ENCODE results near the gene ESAM.
"Not testable (repeated sequence)": the region's sequence is repeated elsewhere in the genome, so short reads cannot be mapped to it uniquely, and the experiment has no call there.

The ESAM gene

DNA sequence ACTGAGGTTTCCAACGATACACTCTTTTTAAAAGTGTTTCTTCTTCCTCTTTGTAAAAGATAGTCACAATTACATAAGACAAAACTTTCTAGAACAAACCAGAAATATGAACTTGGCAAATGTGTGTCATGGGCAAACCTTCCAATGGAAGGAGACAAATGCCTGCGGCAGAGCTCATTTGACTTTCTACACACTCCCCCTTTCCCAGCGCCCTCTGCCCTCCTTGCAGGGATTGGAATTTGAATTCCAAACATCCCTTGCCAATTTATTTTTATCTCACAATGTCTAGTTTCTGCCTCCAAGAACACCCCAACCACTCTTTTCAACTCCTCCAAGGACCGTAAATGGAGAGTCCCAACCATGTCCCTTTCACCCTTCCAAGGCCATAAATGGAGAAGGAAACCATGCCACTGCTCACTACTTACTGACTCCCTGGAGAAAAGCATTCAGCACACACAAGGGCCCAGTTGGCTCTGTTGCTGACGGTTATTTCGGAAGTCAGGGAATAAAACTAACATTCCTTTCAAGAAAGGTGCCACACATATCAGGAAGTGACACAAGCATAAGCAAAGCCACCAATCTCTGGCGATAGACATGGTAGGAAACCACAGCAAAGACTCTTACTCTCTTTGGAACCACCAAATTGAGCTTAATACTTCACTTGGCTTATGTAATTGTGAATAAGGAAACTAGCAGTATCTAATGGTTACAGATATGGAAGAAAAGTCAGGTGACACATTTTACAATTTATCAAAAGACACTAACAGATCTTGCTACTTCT lies 15.0 kb upstream of the ESAM start:
- DNase-seq (ENCODE audit: low spot score) (no peak), FAIRE-seq (no peak)

DNA sequence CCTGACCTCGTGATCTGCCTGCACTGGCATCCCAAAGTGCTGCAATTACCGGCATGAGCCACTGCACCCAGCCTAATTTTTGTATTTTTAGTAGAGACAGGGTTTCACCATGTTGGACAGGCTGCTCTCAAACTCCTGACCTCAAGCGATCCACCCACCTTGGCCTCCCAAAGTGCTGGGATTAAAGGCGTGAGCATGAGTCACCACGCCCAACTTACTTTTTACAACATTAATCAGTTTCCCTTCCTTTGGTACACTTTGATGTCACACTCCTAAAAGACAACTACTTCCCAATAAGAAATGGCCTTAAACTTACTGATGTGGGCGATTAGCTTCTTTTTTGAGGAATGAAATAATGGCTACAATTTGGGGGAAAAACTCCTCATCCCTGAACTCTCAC lies 8.9 kb upstream of the ESAM start:
- FAIRE-seq, result not testable (repeated sequence)

DNA sequence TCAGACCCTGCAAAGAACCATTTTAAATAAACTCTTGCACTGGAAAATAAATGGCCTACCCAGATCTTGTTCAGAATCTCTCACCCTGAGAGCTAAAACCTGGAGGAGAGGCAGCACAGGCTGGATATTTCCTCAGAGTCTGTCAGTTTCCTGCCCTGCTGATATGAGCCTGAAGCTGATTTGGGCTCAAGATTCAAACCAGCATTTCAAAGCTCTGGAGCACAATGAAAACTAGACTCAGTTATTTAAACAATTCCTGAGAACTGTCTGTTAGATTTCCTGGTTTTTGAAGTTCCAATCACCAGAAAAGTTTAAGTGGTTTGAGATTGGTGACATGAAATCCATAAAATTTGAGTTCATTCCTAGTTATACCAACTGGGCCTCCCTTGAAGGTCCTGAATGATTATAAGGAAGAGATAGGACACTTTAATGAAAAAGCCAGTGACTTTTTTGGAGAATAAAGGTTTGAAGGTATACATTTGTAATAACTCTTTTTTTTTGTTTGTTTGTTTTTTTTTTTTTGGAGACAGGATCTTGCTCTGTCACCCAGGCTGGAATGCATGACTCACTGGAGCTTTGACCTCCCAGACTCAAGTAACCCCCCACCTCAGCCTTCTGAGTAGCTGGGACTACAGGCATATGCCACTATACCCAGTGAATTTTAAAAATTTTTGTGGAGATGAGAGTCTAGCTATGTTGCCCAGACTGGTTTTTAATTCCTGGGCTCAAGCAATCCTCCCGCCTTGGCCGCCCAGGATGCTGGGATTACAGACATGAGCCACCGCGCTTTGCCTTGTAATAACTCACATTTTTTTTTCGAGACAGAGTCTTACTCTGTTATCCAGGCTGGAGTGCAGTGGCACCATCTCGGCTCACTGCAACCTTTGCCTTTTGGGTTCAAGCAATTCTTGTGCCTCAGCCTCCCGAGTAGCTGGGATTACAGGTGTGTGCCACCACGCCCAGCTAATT lies 8.0 kb upstream of the ESAM start:
- FAIRE-seq (no peak), DNase-seq (ENCODE audit: low spot score) (no peak)

More for the DNA sequence above, 8.9 kb upstream of the ESAM start:
- DNase-seq (ENCODE audit: low spot score), result not testable (repeated sequence)

DNA sequence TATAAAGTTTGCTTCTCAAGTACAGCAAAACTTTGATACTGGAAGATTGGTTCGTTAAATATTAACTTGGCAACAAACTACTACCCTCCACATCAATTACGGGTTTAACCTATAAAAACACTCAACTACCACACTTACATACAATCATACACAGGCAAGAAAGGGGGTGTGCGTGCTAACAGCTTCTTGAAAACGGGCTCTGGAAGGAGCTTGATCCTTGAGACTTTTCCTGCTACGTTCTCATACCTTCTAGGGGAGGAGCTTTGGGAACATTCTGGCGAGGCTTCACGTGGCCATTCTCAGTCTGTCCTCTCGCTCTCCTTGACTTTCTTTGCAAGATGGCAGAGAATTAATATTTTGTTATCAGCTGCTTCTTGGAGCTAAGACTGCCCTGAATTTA lies 6.8 kb upstream of the ESAM start:
- DNase-seq (ENCODE audit: low spot score) (no peak), FAIRE-seq (no peak)

DNA sequence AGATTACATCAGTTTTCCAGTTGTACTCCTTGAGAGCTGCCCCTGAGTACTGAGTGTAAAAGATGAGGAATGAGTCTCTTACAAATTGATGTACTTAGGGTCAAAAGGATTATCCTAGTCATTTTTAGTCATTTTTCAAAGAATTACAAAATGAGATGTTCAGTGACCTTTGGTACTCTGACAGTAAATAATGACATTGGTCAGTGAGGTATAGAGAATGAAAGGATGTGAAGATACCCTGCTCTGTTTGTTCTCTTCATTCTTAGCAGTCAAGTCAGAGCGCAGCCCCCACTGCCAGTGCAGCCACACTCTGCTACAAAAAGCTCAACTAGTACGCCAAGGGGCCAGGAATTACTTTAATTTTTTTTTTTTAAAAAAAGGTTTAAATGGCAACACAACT lies 4.1 kb upstream of the ESAM start:
- no peak for DNase-seq (ENCODE audit: low spot score)
- FAIRE-seq, result no peak

DNA sequence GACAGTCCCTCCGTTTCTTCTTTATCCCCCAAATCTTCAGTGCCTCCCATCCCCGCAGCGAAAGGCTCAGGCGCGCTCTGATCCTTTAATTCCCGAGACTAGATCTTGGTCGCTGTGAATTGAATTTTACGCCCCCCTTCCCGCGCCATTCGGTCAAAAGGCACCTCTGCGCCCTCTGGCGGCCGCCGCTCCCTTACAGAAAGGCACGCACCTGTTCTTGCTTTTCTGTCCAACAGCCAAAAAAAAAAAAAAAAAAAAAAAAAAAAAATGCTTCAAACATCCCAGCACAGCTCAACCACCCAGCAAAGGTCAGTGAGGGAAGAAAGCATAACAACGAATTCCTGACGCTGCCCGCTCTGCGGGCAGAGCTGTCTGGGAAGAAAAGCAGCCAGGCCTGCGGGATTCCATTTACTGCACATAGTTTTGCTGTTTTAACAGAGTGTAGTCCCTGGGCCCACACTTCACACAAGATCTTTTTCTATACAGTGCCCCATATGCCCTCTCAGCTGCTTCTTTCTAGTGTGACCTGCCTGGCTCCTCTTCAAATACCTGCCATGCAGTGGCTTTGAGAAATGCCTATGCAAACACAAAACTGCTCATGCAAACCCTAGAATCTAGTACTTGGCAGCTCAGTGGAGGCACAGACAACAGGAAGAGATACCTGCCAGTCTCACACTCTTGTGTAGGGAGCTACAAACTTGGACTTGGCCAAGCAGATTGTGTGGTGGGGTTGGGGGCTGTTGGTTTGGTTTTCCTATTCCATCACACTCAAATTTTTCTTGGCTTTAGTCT lies 1.3 kb upstream of the ESAM start:
- no peak for FAIRE-seq
- DNase-seq (ENCODE audit: low spot score), result peak; percentile 56

DNA sequence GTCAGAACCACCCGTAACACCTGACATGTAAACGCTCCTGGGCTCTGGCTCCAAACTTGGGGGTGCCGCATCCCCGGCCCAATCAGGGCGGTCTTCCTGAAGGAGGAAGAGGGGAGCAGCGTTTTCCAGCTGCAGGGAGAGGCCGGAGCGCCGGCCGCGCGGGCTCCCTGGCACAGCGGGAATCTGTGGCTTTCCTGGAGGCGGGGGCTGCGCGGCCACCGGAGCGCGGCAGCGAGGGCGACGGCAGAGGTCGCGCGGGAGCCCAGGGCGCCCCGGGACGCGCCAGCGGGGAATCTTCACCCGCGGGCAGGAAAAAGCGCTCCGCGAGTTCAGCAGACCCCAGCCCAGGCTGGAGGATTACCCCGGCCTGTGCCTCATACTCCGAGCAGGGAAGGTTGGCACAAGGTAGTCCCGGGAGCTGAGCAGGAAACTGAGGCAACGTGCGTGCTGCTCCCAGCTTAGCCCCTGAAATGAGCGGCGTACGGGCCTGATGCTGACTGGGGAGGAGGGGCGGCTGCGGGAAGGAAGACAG lies 600 bp upstream of the ESAM start:
- no peak for DNase-seq (ENCODE audit: low spot score)
- no peak for FAIRE-seq

DNA sequence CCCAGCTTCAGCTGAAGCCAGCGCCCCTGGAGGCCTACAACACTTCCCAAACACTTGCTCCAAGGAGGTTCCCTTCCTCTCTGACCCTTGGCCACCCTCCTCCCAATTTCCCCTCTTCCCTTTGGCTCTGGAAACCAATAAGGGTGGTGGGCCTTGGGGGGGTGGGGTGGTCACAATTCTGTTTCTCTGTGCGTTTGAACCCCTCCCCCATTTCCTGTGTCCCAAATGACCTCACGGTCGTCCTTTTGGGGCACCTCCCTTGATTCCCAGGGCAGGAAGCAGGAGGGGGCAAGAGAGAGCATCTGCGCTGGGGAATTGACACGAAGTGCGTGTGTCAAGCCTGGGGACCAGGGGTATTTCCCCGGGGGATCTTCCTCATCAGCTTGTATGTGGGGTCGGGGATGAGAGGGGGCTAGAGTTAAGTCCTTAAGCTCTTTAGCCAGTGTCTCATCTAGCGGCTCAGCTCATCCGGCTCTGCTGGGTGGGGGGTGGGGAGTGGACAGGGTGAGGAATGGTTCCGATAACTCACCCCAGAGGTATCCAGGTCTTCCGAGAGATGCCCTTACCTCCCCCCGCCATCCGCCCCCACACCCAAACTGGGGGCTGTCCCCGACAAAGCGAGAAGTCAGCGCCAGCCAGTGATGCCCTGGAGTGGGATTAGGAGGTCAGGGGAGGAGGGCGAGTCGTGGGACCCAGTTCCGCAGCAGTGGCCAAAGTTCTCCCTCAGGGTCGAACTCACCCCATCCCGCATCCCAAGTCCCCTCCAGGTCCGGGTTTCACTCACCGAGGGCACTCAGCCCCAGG lies 587 bp downstream of the ESAM start:
- DNase-seq (ENCODE audit: low spot score) (no peak), FAIRE-seq (no peak)

DNA sequence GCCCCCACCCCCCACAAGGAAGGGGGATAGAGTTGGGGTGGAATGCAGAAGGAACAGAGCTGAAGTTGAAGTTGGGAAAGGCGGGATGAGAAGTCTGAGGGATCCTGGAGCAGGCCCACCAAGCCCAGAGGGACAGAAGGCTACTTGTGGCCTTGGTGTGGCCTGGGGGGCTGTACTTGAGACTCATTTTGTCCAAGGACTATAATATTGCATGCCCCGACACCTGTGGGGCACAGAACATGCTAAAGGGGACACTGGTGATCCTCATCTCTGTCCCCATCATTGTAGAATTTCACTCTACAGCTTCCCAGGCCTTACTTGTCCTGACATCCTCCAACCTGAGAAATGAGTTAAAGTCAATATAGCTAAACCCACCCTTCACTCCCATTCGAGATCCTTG lies 1.3 kb downstream of the ESAM start:
- no peak for DNase-seq (ENCODE audit: low spot score)
- no peak for FAIRE-seq

DNA sequence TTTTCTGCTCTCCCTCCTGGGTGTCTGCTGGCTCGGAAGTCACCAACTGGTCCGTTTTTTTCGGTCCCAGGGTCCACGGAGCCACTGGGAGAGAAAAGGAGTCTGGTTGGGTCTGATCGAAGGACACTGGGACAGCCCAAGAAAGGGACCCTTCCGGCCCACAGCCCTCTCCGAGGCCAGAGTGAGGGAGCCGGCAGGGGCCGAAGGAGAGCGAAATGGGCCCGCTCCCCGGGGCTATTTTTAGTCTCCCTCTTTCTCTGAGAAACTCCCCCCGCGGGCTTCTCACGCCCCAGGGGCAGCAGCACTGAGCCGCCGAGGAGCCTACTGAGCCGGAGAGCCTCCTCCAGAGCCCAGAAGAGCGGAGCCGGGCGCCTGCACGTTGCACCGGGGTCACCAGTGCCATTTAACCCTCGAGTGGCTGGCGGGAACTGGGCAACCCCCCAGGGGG lies 1.9 kb downstream of the ESAM start:
- DNase-seq (ENCODE audit: low spot score) (no peak), FAIRE-seq (no peak)

DNA sequence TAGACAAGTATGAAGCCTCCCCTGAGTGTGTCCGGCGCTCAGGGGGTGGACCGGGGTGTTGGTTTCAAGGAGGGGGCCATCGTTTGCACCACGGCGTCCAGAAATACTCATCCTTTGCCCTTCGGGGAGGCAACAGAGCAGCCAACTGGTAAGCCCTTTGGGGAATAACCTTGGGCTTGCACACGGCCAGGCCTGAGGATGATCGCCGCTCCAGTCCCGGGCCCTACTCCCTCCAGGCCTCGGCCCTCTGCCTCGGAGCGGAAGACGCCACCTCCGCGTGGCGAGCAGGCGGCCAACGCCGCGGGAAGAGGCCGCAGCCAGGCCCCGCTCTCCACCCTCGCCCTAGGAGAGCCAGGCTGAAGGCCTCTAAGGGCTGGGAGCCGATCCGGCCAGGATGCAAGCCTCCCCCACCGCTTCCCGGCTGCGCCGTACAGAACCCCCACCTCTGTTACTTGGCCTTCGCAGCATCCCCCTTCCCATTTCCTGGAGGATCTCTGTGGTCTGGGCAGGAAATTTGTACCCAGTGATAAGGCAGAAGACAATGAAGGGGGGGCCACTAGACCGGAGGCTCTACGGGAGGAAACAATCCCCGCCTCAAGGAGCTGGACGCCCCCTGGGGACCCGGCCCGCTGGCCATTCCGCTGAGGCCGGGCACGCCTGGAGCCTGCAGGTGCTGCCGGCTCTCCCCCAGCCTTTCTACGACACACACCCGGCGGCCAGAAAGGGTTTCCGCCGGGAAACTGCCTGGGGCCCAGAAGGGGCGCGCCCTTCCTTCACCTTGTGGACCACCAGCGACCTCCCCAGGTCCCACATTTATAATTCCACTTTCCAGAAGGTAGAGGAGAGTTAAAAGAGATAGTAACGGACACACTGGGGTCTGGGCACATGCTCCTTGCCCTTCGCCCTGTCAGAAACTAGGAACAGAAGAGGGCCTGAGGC lies 2.6 kb downstream of the ESAM start:
- FAIRE-seq (no peak), DNase-seq (ENCODE audit: low spot score) (no peak)

DNA sequence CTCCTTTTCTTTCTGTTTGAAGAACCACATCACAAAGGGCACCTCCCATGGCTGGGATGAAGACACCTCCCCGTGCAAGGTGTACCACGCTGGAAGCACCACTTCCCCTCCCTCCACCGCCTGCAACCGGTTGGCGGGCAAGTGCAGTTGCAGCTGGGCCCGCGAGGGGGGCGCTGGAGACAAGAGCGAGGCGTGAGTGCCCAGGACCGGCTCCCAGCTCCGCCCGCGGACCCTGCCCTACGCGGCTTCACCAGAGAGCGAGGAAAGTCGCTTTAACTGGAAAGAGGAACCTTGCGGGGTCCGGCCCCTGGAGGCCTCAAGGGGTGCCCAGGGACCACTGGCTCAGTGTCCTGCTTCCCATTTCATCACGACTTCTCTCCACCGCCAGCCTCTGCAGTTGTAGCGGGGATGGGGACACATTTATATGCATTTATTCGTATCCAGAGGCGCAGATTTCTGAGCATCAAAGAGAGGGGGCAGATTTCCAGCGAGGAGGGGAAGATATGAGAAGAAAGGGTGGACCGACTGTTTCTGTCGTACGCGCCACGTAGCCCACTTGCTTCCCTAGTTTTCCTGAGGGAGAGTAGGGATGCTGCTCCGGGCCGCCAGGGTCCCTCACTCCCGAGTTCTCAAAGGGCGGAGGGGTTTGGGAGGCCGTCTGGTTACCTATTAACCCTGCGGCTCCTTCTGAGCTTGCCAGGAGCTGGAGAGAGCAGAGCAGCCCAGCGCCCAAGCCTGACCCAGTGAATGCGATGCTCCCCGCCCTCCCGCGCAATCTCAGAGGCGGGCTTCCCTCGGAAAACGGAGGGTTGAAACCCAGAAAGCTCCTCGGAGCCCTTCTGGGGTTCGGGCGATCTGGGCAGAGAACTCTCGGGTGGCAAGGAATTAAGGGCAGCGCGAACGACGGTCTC lies 3.5 kb downstream of the ESAM start:
- no peak for DNase-seq (ENCODE audit: low spot score)
- FAIRE-seq, result no peak

DNA sequence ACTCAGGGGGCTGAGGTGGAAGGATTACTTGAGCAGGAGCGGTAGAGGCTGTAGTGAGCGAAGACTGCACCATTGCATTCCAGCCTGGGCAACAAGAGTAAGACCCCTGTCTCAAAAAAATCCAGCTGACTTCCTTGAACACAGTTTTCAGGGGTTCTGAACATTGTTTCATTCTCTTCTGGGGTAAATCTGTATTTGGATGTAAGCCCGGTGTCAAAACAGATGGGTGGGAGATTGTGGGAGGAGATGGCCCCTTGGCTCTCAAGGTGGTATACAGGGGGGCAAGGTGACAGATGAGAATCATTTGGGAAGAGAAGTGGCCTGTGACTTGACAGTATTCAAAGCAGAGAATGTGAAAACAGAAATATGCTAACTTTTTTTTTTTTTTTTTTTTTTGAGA lies 4.8 kb downstream of the ESAM start:
- DNase-seq (ENCODE audit: low spot score) (no peak), FAIRE-seq (no peak)

DNA sequence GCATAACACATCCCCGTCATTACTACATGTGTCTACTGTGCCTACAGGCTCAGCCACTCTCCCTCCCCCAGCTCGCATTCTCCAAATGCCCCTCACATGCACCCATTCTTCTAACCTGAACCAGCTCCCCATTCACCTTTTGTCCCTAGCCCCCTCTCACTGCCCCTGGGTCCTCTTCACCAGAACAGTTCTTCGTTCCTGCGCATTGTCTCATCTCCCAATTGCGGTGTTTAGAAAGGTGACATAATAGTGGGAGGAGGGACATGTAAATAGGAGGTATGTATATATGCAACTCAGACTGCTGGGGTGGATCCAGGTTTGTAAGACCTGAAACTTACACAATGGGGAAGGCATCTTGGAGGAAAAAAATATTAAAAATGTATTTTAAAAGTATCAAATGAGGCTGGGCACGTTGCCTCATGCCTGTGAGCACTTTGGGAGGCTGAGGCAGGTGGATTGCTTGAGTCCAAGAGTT lies 5.3 kb downstream of the ESAM start:
- FAIRE-seq, result no peak

DNA sequence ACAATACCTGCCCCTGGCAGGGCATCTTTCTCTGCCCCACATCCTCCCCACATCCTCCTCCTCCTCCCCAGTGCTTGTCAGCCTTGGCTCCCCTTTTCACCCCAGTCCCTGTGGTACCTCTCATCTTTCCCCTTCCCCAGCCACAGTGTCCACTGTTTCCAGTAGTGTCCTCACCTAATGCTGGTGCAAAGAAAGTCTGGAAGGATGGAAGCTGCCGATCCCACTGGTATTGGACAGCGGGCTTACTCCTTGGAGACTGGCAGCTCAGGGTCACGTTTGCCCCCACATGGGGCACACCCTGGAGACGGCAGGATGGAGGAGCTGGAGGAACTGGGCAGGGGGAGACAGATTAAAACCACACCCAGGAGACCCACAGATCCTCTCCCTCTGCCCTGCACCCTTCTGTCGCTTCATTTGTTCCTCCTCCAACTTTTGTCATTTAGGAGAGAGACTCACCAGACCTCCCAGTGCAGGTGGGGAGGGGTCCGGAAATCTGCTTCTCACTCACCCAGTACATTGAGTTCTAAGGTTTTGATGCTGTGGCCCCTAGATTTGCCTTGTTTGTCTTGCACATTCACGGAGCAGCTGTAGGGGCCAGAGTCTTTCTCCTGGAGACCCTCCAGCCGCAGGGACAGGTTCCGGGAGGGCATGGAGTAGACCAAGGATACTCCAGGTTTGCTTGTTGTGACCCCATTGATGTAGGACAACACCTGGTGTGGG lies 5.9 kb downstream of the ESAM start:
- no peak for FAIRE-seq
- no peak for DNase-seq (ENCODE audit: low spot score)

More for the DNA sequence above, 5.3 kb downstream of the ESAM start:
- no peak for DNase-seq (ENCODE audit: low spot score)

DNA sequence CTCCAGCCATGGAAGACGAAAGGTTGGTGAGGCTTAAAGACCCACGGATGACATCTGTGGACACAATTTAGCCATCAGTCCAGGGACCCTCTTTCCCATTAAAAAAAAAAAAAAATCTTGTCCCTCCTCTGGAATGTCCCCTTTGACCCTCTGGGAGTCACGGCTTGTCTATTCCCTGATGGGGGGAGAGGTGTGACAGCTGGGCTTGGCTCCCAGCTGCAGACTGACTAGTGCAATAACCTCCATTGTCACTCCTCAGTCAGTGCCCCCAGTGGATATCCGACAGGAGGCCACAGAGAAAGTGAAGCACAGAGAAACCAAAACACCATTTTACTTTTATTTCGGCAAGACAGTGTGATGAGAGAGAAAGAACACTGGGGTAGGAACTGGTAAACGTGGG lies 7.4 kb downstream of the ESAM start:
- FAIRE-seq, result no peak

DNA sequence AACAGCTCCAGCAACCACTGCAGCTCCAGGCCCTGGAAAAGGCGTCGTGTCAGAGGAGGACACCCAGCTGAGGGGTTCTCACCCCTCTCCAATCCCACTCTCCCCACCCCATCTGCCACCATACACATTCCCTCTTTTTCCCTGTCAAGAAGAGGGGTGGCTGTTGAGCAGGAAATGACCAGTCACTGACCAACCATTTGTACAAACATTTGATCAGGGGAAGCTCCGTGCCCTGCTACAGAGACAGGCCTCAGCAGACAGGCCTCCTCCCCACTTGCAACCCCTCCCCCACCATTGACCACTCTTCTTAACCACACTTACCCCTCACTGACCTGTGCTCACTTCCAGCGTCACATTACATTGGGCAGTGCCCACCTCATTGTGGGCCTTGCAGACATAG lies 7.8 kb downstream of the ESAM start:
- no peak for DNase-seq (ENCODE audit: low spot score)
- no peak for FAIRE-seq

More for the DNA sequence above, 7.4 kb downstream of the ESAM start:
- DNase-seq (ENCODE audit: low spot score), result no peak

Data from urothelium cell line (cell line).